ENCODE measurements around the gene NLRP14. TPM values are rescaled to one million over a fixed set of nuclear protein-coding genes. Genes with fewer than 3 reads are reported as not detected.

NLRP14 gene, protein sequence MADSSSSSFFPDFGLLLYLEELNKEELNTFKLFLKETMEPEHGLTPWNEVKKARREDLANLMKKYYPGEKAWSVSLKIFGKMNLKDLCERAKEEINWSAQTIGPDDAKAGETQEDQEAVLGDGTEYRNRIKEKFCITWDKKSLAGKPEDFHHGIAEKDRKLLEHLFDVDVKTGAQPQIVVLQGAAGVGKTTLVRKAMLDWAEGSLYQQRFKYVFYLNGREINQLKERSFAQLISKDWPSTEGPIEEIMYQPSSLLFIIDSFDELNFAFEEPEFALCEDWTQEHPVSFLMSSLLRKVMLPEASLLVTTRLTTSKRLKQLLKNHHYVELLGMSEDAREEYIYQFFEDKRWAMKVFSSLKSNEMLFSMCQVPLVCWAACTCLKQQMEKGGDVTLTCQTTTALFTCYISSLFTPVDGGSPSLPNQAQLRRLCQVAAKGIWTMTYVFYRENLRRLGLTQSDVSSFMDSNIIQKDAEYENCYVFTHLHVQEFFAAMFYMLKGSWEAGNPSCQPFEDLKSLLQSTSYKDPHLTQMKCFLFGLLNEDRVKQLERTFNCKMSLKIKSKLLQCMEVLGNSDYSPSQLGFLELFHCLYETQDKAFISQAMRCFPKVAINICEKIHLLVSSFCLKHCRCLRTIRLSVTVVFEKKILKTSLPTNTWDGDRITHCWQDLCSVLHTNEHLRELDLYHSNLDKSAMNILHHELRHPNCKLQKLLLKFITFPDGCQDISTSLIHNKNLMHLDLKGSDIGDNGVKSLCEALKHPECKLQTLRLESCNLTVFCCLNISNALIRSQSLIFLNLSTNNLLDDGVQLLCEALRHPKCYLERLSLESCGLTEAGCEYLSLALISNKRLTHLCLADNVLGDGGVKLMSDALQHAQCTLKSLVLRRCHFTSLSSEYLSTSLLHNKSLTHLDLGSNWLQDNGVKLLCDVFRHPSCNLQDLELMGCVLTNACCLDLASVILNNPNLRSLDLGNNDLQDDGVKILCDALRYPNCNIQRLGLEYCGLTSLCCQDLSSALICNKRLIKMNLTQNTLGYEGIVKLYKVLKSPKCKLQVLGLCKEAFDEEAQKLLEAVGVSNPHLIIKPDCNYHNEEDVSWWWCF
- total RNA-seq (2014; rRNA removed; shearing (Covaris generic)) (not detected in 2 replicates), polyA plus RNA-seq (2016; fragmentation: Nextera tagmentation; extraction: Ambion mirVana) (0.13 TPM in 1 of 2 replicates, not detected in the other)

GRCh38 chr11:7020183-7020917 lies at the start of gene NLRP14, which contains the start of gene ZNF214:
Gene NLRP14, plus strand, starts transcription at chr11:7020479. Its CDS starts 18,108 bp downstream, at chr11:7038587.
Gene ZNF214, minus strand, starts transcription at chr11:7020346. Its CDS starts 17,511 bp downstream, at chr11:7002835.
- 2% methylated on average over 39 to 47 of the region's 47 CpGs for WGBS, 2 experiments (ENCODE audit: low coverage in 1 of 2, low lambda C conversion rate in 2 of 2, missing lambda C conversion rate in 2 of 2)
- Histone ChIP-seq H3K27me3 (replicated peaks; ENCODE audit: insufficient read depth) (no peaks in the 10 kb centered on the region), H3K36me3 (ENCODE audit: low read depth) (no peaks in the 10 kb centered on the region), H3K4me3 (peak within 1 kb of the TSS; percentile 87), H4K20me1 (ENCODE audit: insufficient read depth) (no peaks in the 10 kb centered on the region), H2AFZ (peak within 1 kb of the TSS; percentile 94), H3K9me2 (ENCODE audit: insufficient read depth) (no peaks in the 10 kb centered on the region), H3K79me2 (ENCODE audit: insufficient read depth) (peaks cover 8% of the 10 kb centered on the region; the same call in 1 of the 2 replicates), H3K27ac (peak within 1 kb of the TSS; percentile 76), H3K9ac (peak within 1 kb of the TSS; percentile 85), H3F3A (ENCODE audit: insufficient read depth) (no peaks in the 10 kb centered on the region), H3K9me3 (ENCODE audit: low read depth) (no peaks in the 10 kb centered on the region), H3K4me1 (ENCODE audit: insufficient read depth) (peaks cover 5% of the 10 kb centered on the region), H3K4me2 (ENCODE audit: unreplicated experiment) (peak within 1 kb of the TSS; percentile 72)
- TF ChIP-seq EZH2phosphoT487 (IDR thresholded peaks at IDR 0.05; ENCODE audit: insufficient read depth, low read depth): no peak
- peak; percentile 97 for DNase-seq
- in situ Hi-C loops (cut with MboI): no loop called here

DNA sequence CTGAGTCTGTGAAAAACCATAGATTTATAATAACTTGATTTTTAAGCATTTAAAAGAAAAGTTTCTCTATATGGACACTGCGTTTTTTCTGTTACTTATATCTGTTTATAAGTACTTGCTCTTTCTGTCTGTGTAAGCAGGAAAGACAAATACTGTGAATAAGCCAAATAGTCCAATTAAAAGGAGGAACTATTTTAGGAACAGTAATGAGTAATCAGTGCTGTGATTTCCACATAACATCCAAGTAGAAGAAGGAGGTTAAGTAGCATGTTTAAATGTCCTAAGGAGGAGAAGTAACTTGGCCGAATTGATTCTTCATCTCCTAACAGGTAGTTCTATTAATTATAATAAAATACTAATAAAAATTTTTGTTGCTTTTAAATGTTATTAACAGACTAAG lies 40.9 kb upstream of the NLRP14 start:
- no peaks in the 10 kb centered on the region for H3K79me2 ChIP-seq (ENCODE audit: insufficient read depth)
- H2AFZ ChIP-seq: no peak overlapping the region
- H3K27ac ChIP-seq: no peak overlapping the region
- H3K9me3 ChIP-seq (ENCODE audit: low read depth): no peaks in the 10 kb centered on the region
- no peak for TF ChIP-seq EZH2phosphoT487 (IDR thresholded peaks at IDR 0.05; ENCODE audit: insufficient read depth, low read depth)
- no peak for TF ChIP-seq EZH2 (IDR thresholded peaks at IDR 0.05; ENCODE audit: insufficient read depth, poor library complexity, severe bottlenecking)
- peaks cover 10% of the 10 kb centered on the region; the same call in 1 of the 2 replicates for H3K4me1 ChIP-seq (ENCODE audit: insufficient read depth)
- no peaks in the 10 kb centered on the region for H3K36me3 ChIP-seq (ENCODE audit: low read depth)
- no peaks in the 10 kb centered on the region for H3K27me3 ChIP-seq (replicated peaks; ENCODE audit: insufficient read depth)
- H3K9ac ChIP-seq: no peak overlapping the region
- 81 to 85% methylated on average over 2 of the region's 2 CpGs for WGBS, 2 experiments (ENCODE audit: low coverage in 1 of 2, low lambda C conversion rate in 2 of 2, missing lambda C conversion rate in 2 of 2)
- H4K20me1 ChIP-seq (ENCODE audit: insufficient read depth): no peaks in the 10 kb centered on the region
- in situ Hi-C loops (cut with MboI): no loop called here
- no peaks in the 10 kb centered on the region for H3K9me2 ChIP-seq (ENCODE audit: insufficient read depth)
- H3K4me2 ChIP-seq (ENCODE audit: unreplicated experiment): no peak overlapping the region
- H3F3A ChIP-seq (ENCODE audit: insufficient read depth): no peaks in the 10 kb centered on the region
- no peak overlapping the region for H3K4me3 ChIP-seq
- peak; percentile 60 for DNase-seq

DNA sequence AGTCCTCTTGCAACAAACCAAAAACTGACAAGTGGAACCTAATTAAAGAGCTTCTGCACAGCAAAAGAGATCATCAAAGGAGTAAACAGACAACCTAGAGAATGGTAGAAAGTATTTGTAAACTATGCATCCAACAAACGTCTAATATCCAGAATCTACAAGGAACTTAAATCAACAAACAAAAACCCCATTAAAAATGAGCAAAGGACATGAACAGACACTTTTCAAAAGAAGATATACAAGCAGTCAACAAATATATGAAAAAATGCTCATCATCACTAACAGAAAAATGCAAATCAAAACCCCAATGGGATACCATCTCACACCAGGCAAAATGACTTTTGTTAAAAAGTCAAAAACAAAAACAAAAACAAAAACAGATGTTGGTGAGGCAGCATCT lies 33.8 kb upstream of the NLRP14 start:
- Histone ChIP-seq H3F3A (ENCODE audit: insufficient read depth) (peaks cover under 1% of the 10 kb centered on the region; the same call in 1 of the 2 replicates), H3K4me3 (no peak overlapping the region), H3K27ac (no peak overlapping the region), H3K9me3 (ENCODE audit: low read depth) (no peaks in the 10 kb centered on the region), H3K9me2 (ENCODE audit: insufficient read depth) (no peaks in the 10 kb centered on the region), H3K36me3 (ENCODE audit: low read depth) (no peaks in the 10 kb centered on the region), H3K79me2 (ENCODE audit: insufficient read depth) (no peaks in the 10 kb centered on the region), H4K20me1 (ENCODE audit: insufficient read depth) (no peaks in the 10 kb centered on the region), H3K9ac (no peak overlapping the region), H3K4me2 (ENCODE audit: unreplicated experiment) (no peak overlapping the region), H3K4me1 (ENCODE audit: insufficient read depth) (peaks cover 9% of the 10 kb centered on the region), H2AFZ (no peak overlapping the region), H3K27me3 (replicated peaks; ENCODE audit: insufficient read depth) (no peaks in the 10 kb centered on the region)
- no peak for DNase-seq
- in situ Hi-C loops (cut with MboI): no loop called here
- 50 to 58% methylated on average over 1 of the region's 1 CpG for WGBS, 2 experiments (ENCODE audit: low coverage in 1 of 2, low lambda C conversion rate in 2 of 2, missing lambda C conversion rate in 2 of 2)
- TF ChIP-seq EZH2phosphoT487 (IDR thresholded peaks at IDR 0.05; ENCODE audit: insufficient read depth, low read depth) (no peak), EZH2 (IDR thresholded peaks at IDR 0.05; ENCODE audit: insufficient read depth, poor library complexity, severe bottlenecking) (no peak)
